ENCODE measurements around the gene SHISA6. TPM values are rescaled to one million over a fixed set of nuclear protein-coding genes. Genes with fewer than 3 reads are reported as not detected.

Gene SHISA6
- total and polyA plus RNA-seq, 2 donors (not counting 1 experiment from before 2014, with no cell fraction given) = not detected

DNA sequence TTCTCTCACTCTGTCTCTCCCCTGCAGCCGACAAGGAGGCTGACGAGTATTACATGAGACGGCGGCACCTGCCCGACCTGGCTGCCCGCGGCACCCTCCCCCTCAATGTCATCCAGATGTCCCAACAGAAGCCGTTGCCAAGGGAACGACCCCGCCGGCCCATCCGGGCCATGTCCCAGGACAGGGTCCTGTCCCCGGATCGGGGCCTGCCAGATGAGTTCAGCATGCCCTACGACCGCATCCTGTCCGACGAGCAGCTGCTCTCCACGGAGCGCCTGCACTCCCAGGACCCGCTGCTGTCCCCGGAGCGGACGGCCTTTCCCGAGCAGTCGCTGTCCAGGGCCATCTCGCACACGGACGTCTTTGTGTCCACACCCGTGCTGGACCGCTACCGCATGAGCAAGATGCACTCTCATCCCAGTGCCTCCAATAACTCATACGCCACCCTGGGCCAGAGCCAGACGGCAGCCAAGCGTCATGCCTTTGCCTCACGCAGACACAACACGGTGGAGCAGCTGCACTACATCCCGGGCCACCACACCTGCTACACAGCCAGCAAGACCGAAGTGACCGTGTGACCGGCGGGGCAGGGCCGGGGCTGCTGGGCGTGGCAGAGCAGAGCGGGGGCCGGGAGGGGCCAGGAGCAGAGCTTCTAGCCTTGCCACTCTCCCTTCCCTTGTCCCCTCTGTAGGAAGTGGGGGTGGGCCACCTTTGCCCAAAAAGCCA, 316.9 kb downstream of the SHISA6 start:
- ATAC-seq (ENCODE audit: low read depth) = no peak

More for the DNA sequence above, 316.9 kb downstream of the SHISA6 start:
- H3K27ac ChIP-seq (ENCODE audit: low read length in 2 of 2) = no peak overlapping the region
- H4K20me1 ChIP-seq (ENCODE audit: control insufficient read depth, insufficient read depth, low read length, poor library complexity, severe bottlenecking) = no peaks in the 10 kb centered on the region
- Mint-ChIP-seq H3K27ac (no peak overlapping the region), H3K4me3 (no peak overlapping the region), H3K27me3 (no peaks in the 10 kb centered on the region), H3K9me3 (ENCODE audit: insufficient read depth) (peaks cover 2% of the 10 kb centered on the region), H3K4me1 (no peaks in the 10 kb centered on the region)
- no peak for DNase-seq
- no peaks in the 10 kb centered on the region for H3K4me1 ChIP-seq (ENCODE audit: control insufficient read depth in 2 of 2, insufficient read depth in 2 of 2, low read length in 2 of 2)
- H2AFZ ChIP-seq (ENCODE audit: insufficient read depth, low read depth, low read length, poor library complexity, severe bottlenecking) = no peak overlapping the region
- TF ChIP-seq CTCF (IDR thresholded peaks at IDR 0.05) (no peak), EZH2 (IDR thresholded peaks at IDR 0.05; ENCODE audit: borderline replicate concordance, insufficient read depth, low read depth, low read length, poor library complexity, severe bottlenecking) (no peak)
- H3K27me3 ChIP-seq (replicated peaks in 1 of 4; ENCODE audit: control extremely low read depth in 1 of 4, control insufficient read depth in 3 of 4, insufficient read depth in 4 of 4, low read length in 3 of 4) = no peaks in the 10 kb centered on the region
- POLR2A ChIA-PET = no interaction called here
- H3K9ac ChIP-seq (ENCODE audit: low read length) = no peak overlapping the region
- 96% methylated on average over 42 of the region's 46 CpGs for WGBS (ENCODE audit: insufficient coverage)
- peaks cover 0 to 38% (median 0%) of the 10 kb centered on the region in 3 donors for H3K9me3 ChIP-seq (ENCODE audit: control extremely low read depth in 1 of 3, control insufficient read depth in 2 of 3, insufficient read depth in 1 of 3, low read length in 2 of 3)
- no peak overlapping the region for H3K4me2 ChIP-seq (replicated peaks; ENCODE audit: low read depth, low read length, poor library complexity, severe bottlenecking)
- no peaks in the 10 kb centered on the region for H3K36me3 ChIP-seq (replicated peaks in 1 of 2; ENCODE audit: control extremely low read depth in 1 of 2, control insufficient read depth in 1 of 2, extremely low read depth in 1 of 2, insufficient read depth in 2 of 2, low read length in 1 of 2)
- H3K4me3 ChIP-seq (ENCODE audit: control extremely low read depth in 1 of 5, extremely low read depth in 1 of 5, insufficient read depth in 1 of 5, low read depth in 2 of 5, low read length in 4 of 5) = no peak overlapping the region
- intact Hi-C loops (cut with micrococcal nuclease) = no loop called here
- CTCF ChIA-PET = no interaction called here
- H3K79me2 ChIP-seq (ENCODE audit: control insufficient read depth, insufficient read depth, low read length) = no peaks in the 10 kb centered on the region

Measured in B cell (primary cell).